Measurements from ENCODE around the gene CPNE5. TPM values are rescaled to one million over a fixed set of nuclear protein-coding genes. Genes with fewer than 3 reads are reported as not detected.

The CPNE5 gene
- total RNA-seq, 1 donor from 2014 or later, result 59.1 TPM

DNA sequence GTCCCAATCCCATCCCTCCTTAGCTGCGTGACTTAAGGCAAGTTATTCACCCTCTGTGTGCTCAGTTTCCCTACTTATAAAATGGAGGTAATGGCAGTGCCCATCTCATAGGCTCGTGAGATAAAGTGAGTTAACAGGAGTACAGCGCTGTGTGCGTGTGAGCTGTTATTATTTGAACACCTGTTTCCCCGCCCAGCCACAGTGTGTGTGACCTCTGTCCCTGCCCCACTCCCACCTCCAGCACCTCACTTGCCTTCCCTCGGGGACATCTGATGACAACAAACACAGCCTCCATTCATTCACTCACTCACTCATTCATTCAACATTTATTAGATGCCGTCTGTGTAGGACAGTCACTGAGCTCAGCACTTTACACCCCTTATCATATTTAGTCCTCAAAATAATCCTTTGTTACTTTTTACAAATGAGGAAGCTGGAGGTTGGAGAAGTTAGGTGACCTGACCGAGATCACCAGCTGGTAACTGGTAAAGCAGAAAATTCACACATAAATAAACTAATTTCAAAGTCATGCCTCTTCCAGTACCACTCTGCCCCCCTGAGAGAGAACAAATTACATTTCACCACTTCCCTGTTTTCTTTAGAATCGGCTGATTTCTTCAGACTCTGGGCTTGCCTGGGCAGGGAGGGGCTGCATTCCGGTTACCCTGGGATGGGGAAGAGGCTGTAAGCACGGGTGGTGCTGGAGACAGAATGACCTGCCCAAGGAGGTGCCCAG lies 58.6 kb downstream of the CPNE5 start:
- Mint-ChIP-seq H3K4me3 (peak overlapping the region; percentile 17), H3K36me3 (ENCODE audit: low read depth) (no peaks in the 10 kb centered on the region), H3K9me3 (no peaks in the 10 kb centered on the region), H3K4me1 (peaks cover 25% of the 10 kb centered on the region), H3K27me3 (peaks cover 10% of the 10 kb centered on the region), H3K27ac (peak overlapping the region; percentile 76)
- CTCF ChIA-PET, result interaction anchor here (1.1 to 6.7 kb wide), 5 partner anchors 14 to 392 kb away, joined by 3 to 98 read pairs (median 7); no protein-coding TSS in a partner anchor
- ATAC-seq (ENCODE audit: low read depth) (peak; percentile 35), DNase-seq (no peak)
- POLR2A ChIA-PET, result interaction anchor here (1.2 to 3.2 kb wide), 4 partner anchors 11 to 25 kb away, joined by 3 to 13 read pairs (median 7); no protein-coding TSS in a partner anchor
- TF ChIP-seq, protein P1, sequence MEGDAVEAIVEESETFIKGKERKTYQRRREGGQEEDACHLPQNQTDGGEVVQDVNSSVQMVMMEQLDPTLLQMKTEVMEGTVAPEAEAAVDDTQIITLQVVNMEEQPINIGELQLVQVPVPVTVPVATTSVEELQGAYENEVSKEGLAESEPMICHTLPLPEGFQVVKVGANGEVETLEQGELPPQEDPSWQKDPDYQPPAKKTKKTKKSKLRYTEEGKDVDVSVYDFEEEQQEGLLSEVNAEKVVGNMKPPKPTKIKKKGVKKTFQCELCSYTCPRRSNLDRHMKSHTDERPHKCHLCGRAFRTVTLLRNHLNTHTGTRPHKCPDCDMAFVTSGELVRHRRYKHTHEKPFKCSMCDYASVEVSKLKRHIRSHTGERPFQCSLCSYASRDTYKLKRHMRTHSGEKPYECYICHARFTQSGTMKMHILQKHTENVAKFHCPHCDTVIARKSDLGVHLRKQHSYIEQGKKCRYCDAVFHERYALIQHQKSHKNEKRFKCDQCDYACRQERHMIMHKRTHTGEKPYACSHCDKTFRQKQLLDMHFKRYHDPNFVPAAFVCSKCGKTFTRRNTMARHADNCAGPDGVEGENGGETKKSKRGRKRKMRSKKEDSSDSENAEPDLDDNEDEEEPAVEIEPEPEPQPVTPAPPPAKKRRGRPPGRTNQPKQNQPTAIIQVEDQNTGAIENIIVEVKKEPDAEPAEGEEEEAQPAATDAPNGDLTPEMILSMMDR (IDR thresholded peaks at IDR 0.05), result no peak
- intact Hi-C loops (cut with micrococcal nuclease), result loop anchor here (5.0 kb wide), 1 partner anchor 72 kb away; no protein-coding TSS in a partner anchor

DNA sequence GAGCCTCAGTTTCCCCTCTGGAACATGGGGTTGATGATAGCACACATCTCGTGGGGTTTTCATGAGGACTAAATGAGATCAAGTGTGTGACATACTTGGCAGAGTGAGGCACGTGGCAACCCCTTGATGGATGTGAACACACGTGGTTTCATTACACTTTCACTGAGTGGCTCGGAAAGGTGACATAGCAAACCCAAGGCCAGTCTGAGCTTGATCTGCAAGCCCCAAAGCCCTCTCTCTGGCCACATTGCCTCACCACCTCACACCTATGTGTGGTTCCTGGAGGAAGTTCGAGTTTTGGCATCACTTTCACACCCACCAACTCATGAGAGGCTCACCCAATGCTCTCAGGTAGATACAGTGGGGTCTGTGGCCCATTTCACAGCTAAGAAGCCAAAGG lies 60.0 kb downstream of the CPNE5 start:
- POLR2A ChIA-PET, result interaction anchor here (0.5 to 3.2 kb wide), 4 partner anchors 9 to 482 kb away, joined by 3 to 10 read pairs (median 3); no protein-coding TSS in a partner anchor
- intact Hi-C loops (cut with micrococcal nuclease), result no loop called here
- TF ChIP-seq, protein P1 (IDR thresholded peaks at IDR 0.05), result no peak
- H3K27ac Mint-ChIP-seq, result no peak overlapping the region
- no peak for DNase-seq
- H3K4me1 Mint-ChIP-seq, result peaks cover 25% of the 10 kb centered on the region
- no peaks in the 10 kb centered on the region for H3K36me3 Mint-ChIP-seq (ENCODE audit: low read depth)
- ATAC-seq (ENCODE audit: low read depth), result no peak
- CTCF ChIA-PET, result interaction anchor here (5.8 to 6.7 kb wide), 2 partner anchors 13 to 164 kb away, joined by 42 to 98 read pairs; no protein-coding TSS in a partner anchor
- H3K4me3 Mint-ChIP-seq, result no peak overlapping the region
- no peaks in the 10 kb centered on the region for H3K9me3 Mint-ChIP-seq
- H3K27me3 Mint-ChIP-seq, result peaks cover 13% of the 10 kb centered on the region

GRCh38 chr6:36777801-36778200 lies 61.4 kb downstream of the CPNE5 start:
- Mint-ChIP-seq H3K9me3 (no peaks in the 10 kb centered on the region), H3K4me1 (peaks cover 25% of the 10 kb centered on the region), H3K36me3 (ENCODE audit: low read depth) (no peaks in the 10 kb centered on the region), H3K27ac (no peak overlapping the region), H3K4me3 (no peak overlapping the region), H3K27me3 (peaks cover 11% of the 10 kb centered on the region)
- intact Hi-C loops (cut with micrococcal nuclease), result no loop called here
- ATAC-seq (ENCODE audit: low read depth) (no peak), DNase-seq (no peak)
- ChIA-PET CTCF (no interaction called here), POLR2A (interaction anchor here (3.2 kb wide), 1 partner anchor 8 kb away, joined by 10 read pairs; no protein-coding TSS in a partner anchor)
- TF ChIP-seq, protein P1 (IDR thresholded peaks at IDR 0.05), result no peak

GRCh38 chr6:36776167-36776566 lies 63.1 kb downstream of the CPNE5 start:
- TF ChIP-seq, protein P1 (IDR thresholded peaks at IDR 0.05), result no peak
- H3K9me3 Mint-ChIP-seq, result no peaks in the 10 kb centered on the region
- ChIA-PET POLR2A (interaction anchor here (0.6 kb wide), 1 partner anchor 259 kb away, joined by 3 read pairs; no protein-coding TSS in a partner anchor), CTCF (no interaction called here)
- H3K36me3 Mint-ChIP-seq (ENCODE audit: low read depth), result no peaks in the 10 kb centered on the region
- ATAC-seq (ENCODE audit: low read depth) (no peak), DNase-seq (no peak)
- peaks cover 11% of the 10 kb centered on the region for H3K27me3 Mint-ChIP-seq
- no peak overlapping the region for H3K27ac Mint-ChIP-seq
- intact Hi-C loops (cut with micrococcal nuclease), result no loop called here
- no peak overlapping the region for H3K4me3 Mint-ChIP-seq
- H3K4me1 Mint-ChIP-seq, result peaks cover 12% of the 10 kb centered on the region

DNA sequence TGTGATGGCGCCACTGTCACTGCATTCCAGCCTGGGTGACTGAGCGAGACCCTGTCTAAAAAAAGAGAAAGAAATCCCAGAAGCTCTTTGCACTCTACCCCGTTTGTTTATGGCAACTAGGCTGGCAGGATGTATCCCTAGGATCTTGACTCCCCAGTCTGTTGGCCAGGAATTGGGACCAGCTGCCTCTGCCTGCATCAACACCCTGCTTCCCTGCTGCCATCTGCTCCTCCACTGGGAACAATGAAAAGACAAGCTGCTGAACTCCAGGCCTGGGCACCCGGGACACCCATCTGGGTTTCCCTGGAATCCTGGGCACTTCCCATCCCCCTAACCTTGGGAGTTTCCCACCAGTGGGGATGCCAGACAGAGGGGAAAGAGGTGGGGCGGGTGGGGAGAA lies 64.9 kb downstream of the CPNE5 start:
- ChIA-PET POLR2A (no interaction called here), CTCF (interaction anchor here (1.1 to 2.5 kb wide), 2 partner anchors 8 to 15 kb away, joined by 3 to 11 read pairs; no protein-coding TSS in a partner anchor)
- Mint-ChIP-seq H3K36me3 (ENCODE audit: low read depth) (no peaks in the 10 kb centered on the region), H3K27ac (peak overlapping the region; percentile 27), H3K4me1 (peaks cover 16% of the 10 kb centered on the region), H3K4me3 (no peak overlapping the region), H3K9me3 (no peaks in the 10 kb centered on the region), H3K27me3 (peaks cover 11% of the 10 kb centered on the region)
- ATAC-seq (ENCODE audit: low read depth) (no peak), DNase-seq (no peak)
- intact Hi-C loops (cut with micrococcal nuclease), result no loop called here
- TF ChIP-seq, protein P1 (IDR thresholded peaks at IDR 0.05), result no peak

Data from activated B cell treated with CpG ODN at 0.5 μM for 24 hours (primary cell).